ENCODE results near the gene SNX18.

Gene SNX18

DNA sequence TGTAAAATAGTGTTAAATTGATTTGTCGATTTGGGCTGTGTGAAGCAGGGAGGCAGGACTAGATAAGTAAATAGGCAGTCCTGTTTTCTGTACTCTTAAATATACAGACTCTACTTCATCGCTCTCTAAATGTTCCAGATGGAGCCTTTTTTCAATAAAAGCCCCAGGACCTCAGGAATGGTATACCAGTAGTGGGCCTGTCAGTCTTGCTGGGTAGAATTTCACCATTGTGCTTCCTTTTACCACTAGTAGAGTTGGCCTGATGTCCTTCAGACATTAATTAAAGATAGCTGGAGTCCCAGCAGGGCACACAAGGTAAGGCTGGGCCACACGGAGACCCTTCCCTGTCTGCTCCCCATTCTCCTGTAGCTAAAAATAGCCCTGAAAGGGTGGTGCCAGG, 6.0 kb downstream of the SNX18 start:
- TF ChIP-seq, protein P1, sequence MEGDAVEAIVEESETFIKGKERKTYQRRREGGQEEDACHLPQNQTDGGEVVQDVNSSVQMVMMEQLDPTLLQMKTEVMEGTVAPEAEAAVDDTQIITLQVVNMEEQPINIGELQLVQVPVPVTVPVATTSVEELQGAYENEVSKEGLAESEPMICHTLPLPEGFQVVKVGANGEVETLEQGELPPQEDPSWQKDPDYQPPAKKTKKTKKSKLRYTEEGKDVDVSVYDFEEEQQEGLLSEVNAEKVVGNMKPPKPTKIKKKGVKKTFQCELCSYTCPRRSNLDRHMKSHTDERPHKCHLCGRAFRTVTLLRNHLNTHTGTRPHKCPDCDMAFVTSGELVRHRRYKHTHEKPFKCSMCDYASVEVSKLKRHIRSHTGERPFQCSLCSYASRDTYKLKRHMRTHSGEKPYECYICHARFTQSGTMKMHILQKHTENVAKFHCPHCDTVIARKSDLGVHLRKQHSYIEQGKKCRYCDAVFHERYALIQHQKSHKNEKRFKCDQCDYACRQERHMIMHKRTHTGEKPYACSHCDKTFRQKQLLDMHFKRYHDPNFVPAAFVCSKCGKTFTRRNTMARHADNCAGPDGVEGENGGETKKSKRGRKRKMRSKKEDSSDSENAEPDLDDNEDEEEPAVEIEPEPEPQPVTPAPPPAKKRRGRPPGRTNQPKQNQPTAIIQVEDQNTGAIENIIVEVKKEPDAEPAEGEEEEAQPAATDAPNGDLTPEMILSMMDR (IDR thresholded peaks at IDR 0.05; ENCODE audit: borderline replicate concordance, control extremely low read depth, extremely low read depth, insufficient read depth, missing control alignments), result no peak
- DNase-seq (ENCODE audit: low spot score), result no peak
- in situ Hi-C loops (cut with MboI; ENCODE audit: low sequenced_read_pairs, unreplicated experiment), result loop anchor here (10.0 kb wide), 1 partner anchor 331 kb away; no protein-coding TSS in a partner anchor

DNA sequence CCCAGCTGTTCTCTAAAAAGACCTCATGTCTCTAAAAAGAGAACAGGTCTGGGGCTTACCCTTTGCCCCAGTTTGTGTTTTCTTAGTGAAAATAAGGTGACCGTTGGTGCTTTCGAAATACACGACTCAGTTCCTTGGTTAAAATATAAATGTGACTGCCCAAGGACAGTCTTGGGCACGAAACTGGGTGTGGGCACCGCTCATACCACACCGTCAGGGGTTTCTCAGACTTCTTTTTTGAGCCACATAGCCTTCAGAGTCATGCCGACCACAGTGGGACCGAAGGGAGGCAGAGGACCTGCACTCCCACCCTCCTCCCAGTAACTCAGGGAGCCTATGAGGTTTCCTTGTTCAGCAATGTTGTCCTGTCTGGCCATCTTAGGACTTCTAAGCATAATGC, 6.5 kb downstream of the SNX18 start:
- TF ChIP-seq, protein P1 (IDR thresholded peaks at IDR 0.05; ENCODE audit: borderline replicate concordance, control extremely low read depth, extremely low read depth, insufficient read depth, missing control alignments), result no peak
- in situ Hi-C loops (cut with MboI; ENCODE audit: low sequenced_read_pairs, unreplicated experiment), result loop anchor here (10.0 kb wide), 1 partner anchor 331 kb away; no protein-coding TSS in a partner anchor
- no peak for DNase-seq (ENCODE audit: low spot score)

DNA sequence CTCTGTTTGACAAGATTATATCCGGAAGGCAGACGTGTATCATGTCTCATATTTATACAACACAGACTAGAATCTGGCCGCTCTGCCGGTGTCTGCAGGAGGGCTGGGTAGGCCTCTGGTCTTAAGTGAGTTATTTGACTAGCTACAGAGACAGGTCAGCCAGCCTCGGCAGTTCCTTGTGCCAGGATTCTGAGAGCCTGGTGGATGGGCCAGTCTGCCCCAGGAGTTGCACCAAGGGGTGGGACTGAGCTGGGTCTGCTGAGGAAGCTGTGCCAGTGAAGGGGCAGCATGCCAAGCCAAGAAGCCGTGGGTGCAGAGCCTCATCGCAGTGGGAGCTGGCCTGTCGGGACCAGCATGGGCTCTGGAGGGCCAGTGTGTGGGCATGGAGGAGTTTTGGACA, 7.1 kb downstream of the SNX18 start:
- TF ChIP-seq, protein P1 (IDR thresholded peaks at IDR 0.05; ENCODE audit: borderline replicate concordance, control extremely low read depth, extremely low read depth, insufficient read depth, missing control alignments), result no peak
- in situ Hi-C loops (cut with MboI; ENCODE audit: low sequenced_read_pairs, unreplicated experiment), result loop anchor here (10.0 kb wide), 1 partner anchor 330 kb away; no protein-coding TSS in a partner anchor
- DNase-seq (ENCODE audit: low spot score), result no peak

DNA sequence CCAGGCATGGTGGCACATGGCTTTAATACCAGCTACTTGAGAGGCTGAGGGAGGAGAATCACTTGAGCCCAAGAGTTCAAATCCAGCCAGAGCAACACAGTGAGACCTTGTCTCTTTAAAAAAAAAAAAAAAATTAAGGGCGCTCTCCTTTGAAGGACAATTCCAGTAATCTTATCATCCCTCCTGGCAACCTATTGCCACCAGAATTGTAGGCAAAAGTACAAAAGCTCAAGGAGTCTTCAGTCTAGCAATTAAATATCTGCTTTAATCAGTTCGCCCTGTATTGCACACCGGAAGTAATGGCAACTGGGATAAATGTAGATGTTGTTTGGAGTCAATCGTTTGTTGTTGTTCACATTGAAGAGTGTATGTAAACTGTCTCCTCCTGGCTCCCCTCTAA, 7.7 kb downstream of the SNX18 start:
- TF ChIP-seq, protein P1 (IDR thresholded peaks at IDR 0.05; ENCODE audit: borderline replicate concordance, control extremely low read depth, extremely low read depth, insufficient read depth, missing control alignments), result no peak
- in situ Hi-C loops (cut with MboI; ENCODE audit: low sequenced_read_pairs, unreplicated experiment), result loop anchor here (10.0 kb wide), 1 partner anchor 330 kb away; no protein-coding TSS in a partner anchor
- no peak for DNase-seq (ENCODE audit: low spot score)

DNA sequence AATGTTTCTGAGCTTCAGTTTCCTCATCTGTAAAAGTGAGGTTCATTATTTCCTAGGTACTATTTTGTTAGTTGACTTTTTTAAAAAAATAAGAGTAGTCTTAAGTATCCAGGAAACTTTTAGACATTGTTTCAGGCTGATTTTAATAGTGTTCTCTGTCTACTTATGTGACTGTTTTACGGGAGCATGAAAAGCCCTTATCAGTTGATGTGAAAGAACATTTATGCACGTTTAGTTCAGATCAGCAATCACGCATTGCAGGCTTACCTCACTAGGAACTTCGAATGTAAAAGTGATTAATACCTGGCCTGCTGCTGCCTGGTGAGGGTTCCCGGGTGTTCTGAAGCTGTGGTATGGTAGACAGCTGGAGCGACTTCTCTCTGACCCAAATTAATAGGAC, 8.1 kb downstream of the SNX18 start:
- TF ChIP-seq, protein P1 (IDR thresholded peaks at IDR 0.05; ENCODE audit: borderline replicate concordance, control extremely low read depth, extremely low read depth, insufficient read depth, missing control alignments), result no peak
- no peak for DNase-seq (ENCODE audit: low spot score)
- in situ Hi-C loops (cut with MboI; ENCODE audit: low sequenced_read_pairs, unreplicated experiment), result loop anchor here (10.0 kb wide), 1 partner anchor 329 kb away; no protein-coding TSS in a partner anchor

DNA sequence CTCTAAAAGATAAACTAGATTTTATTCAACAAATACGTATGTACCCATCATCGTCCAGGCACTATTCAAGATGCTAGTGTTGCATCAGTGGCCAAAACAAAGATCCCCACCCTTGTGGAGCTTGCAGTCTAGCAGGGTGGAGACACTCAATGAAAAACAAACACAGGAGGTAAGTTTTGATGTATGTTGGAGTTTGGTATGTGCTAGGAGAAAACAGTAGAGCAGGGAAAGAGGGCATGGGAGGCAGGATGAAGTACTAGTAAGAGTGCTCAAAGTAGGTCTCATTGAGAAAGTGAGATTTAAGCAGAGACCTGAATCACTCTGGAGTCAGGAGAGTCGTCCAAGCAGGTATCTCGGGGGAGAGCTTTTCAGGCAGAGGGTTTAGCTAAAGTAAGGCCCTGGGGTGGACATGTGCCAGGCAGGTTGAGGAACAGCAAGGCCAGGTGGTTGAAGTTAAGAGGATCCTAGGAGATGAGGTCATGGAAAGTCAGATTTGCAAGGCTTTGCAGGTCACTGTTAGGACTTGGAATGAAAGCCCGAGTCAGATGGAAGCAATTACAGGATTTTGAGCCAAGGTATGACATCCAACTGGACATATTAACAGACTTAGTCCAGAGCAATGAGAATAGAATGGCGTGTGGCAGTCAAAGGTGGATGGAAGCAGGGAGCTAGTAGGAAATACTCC, 9.2 kb downstream of the SNX18 start:
- in situ Hi-C loops (cut with MboI; ENCODE audit: low sequenced_read_pairs, unreplicated experiment), result loop anchor here (10.0 kb wide), 1 partner anchor 328 kb away; no protein-coding TSS in a partner anchor
- TF ChIP-seq, protein P1 (IDR thresholded peaks at IDR 0.05; ENCODE audit: borderline replicate concordance, control extremely low read depth, extremely low read depth, insufficient read depth, missing control alignments), result no peak
- no peak for DNase-seq (ENCODE audit: low spot score)
